IPS DF 6.9 (cell line): ENCODE measurements around the gene CAVIN2.

ENCODE experiments used
- DNase-seq: peaks from one replicate; pipeline ENCODE4 v3.0.0-alpha.2; 2013; ENCODE audit warnings: low read depth, low spot score
- H3K27ac ChIP-seq: one replicate; pipeline ENCODE4 v1.5.1; 2013; ENCODE audit warnings: low read length, control low read depth
- H3K27me3 ChIP-seq: 2 replicates; pipeline ENCODE4 v1.6.1; 2013; ENCODE audit warnings: mild to moderate bottlenecking, low read length; ENCODE audit not compliant: control insufficient read depth, insufficient read depth
- H3K36me3 ChIP-seq: 2 replicates; pipeline ENCODE4 v1.6.1; 2013; ENCODE audit warnings: low read length; ENCODE audit not compliant: control insufficient read depth, insufficient read depth
- H3K4me1 ChIP-seq: 2 replicates; pipeline ENCODE4 v1.6.1; 2013; ENCODE audit warnings: low read length; ENCODE audit not compliant: control insufficient read depth, insufficient read depth
- H3K4me3 ChIP-seq: 2 replicates; pipeline ENCODE4 v1.5.1; 2013; ENCODE audit warnings: mild to moderate bottlenecking, low read length
- H3K9me3 ChIP-seq: 2 replicates; pipeline ENCODE4 v1.6.1; 2013; ENCODE audit warnings: low read length, inconsistent platforms; ENCODE audit not compliant: control insufficient read depth, insufficient read depth
- WGBS: extraction: QIAGEN DNeasy Blood & Tissue Kit; methylation state at CpG from one replicate; pipeline ENCODE4 v1.1.7; 2013; ENCODE audit warnings: mixed read lengths, missing lambda C conversion rate; ENCODE audit not compliant: insufficient read length, insufficient coverage; 5-methylcytosine and 5-hydroxymethylcytosine counted together

Gene CAVIN2

GRCh38 chr2:191846515-191847476 lies at the start of gene CAVIN2:
Gene CAVIN2, minus strand, starts transcription at chr2:191847088. Its CDS starts 163 bp downstream, at chr2:191846925.
- Histone ChIP-seq H3K36me3 (no peaks in the 10 kb centered on the region), H3K4me1 (0 out of 2 replicates have a peak, but pooled peaks cover 2% of the 10 kb centered on the region), H3K27me3 (no peaks in the 10 kb centered on the region), H3K9me3 (no peaks in the 10 kb centered on the region), H3K4me3 (no peak within 1 kb of the TSS), H3K27ac (no peak within 1 kb of the TSS)
- DNase-seq, result no peak
- no CpG with 5 or more reads among the region's 31 CpGs for WGBS

GRCh38 chr2:191895743-191896142 lies 48.9 kb upstream of the CAVIN2 start:
- Histone ChIP-seq H3K4me1 (no peaks in the 10 kb centered on the region), H3K27ac (no peak overlapping the region), H3K27me3 (no peaks in the 10 kb centered on the region)

GRCh38 chr2:191895195-191895594 lies 48.3 kb upstream of the CAVIN2 start:
- Histone ChIP-seq H3K4me1 (no peaks in the 10 kb centered on the region), H3K27ac (no peak overlapping the region), H3K9me3 (no peaks in the 10 kb centered on the region), H3K27me3 (no peaks in the 10 kb centered on the region), H3K36me3 (no peaks in the 10 kb centered on the region), H3K4me3 (no peak overlapping the region)
- no CpG with 5 or more reads among the region's 4 CpGs for WGBS
- no peak for DNase-seq

More at GRCh38 chr2:191895743-191896142, 48.9 kb upstream of the CAVIN2 start:
- H3K4me3 ChIP-seq, result no peak overlapping the region
- DNase-seq, result no peak
- H3K9me3 ChIP-seq, result no peaks in the 10 kb centered on the region
- H3K36me3 ChIP-seq, result no peaks in the 10 kb centered on the region
- WGBS, result no CpG with 5 or more reads among the region's 2 CpGs

GRCh38 chr2:191894681-191895147 lies 47.8 kb upstream of the CAVIN2 start:
- H3K9me3 ChIP-seq, result no peaks in the 10 kb centered on the region
- no peak overlapping the region for H3K4me3 ChIP-seq
- DNase-seq, result no peak
- H3K27me3 ChIP-seq, result no peaks in the 10 kb centered on the region
- no peaks in the 10 kb centered on the region for H3K36me3 ChIP-seq
- no CpG with 5 or more reads among the region's 3 CpGs for WGBS
- no peaks in the 10 kb centered on the region for H3K4me1 ChIP-seq
- H3K27ac ChIP-seq, result no peak overlapping the region

GRCh38 chr2:191892391-191892790 lies 45.5 kb upstream of the CAVIN2 start:
- Histone ChIP-seq H3K27me3 (no peaks in the 10 kb centered on the region), H3K36me3 (no peaks in the 10 kb centered on the region), H3K27ac (no peak overlapping the region), H3K9me3 (no peaks in the 10 kb centered on the region), H3K4me1 (no peaks in the 10 kb centered on the region), H3K4me3 (no peak overlapping the region)
- no peak for DNase-seq
- WGBS, result no CpG with 5 or more reads among the region's 3 CpGs

GRCh38 chr2:191891656-191892055 lies 44.8 kb upstream of the CAVIN2 start:
- no peaks in the 10 kb centered on the region for H3K4me1 ChIP-seq
- H3K9me3 ChIP-seq, result no peaks in the 10 kb centered on the region
- no peak overlapping the region for H3K4me3 ChIP-seq
- no peaks in the 10 kb centered on the region for H3K27me3 ChIP-seq
- DNase-seq, result no peak
- H3K36me3 ChIP-seq, result no peaks in the 10 kb centered on the region
- no CpG with 5 or more reads among the region's 5 CpGs for WGBS
- no peak overlapping the region for H3K27ac ChIP-seq

GRCh38 chr2:191889931-191890330 lies 43.0 kb upstream of the CAVIN2 start:
- WGBS, result no CpG with 5 or more reads among the region's 2 CpGs
- DNase-seq, result no peak
- H3K36me3 ChIP-seq, result no peaks in the 10 kb centered on the region
- H3K4me3 ChIP-seq, result no peak overlapping the region
- no peaks in the 10 kb centered on the region for H3K4me1 ChIP-seq
- H3K27ac ChIP-seq, result no peak overlapping the region
- no peaks in the 10 kb centered on the region for H3K27me3 ChIP-seq
- H3K9me3 ChIP-seq, result no peaks in the 10 kb centered on the region

GRCh38 chr2:191888400-191889166 lies 41.7 kb upstream of the CAVIN2 start:
- Histone ChIP-seq H3K9me3 (no peaks in the 10 kb centered on the region), H3K4me3 (no peak overlapping the region), H3K4me1 (no peaks in the 10 kb centered on the region), H3K27ac (no peak overlapping the region), H3K27me3 (no peaks in the 10 kb centered on the region), H3K36me3 (no peaks in the 10 kb centered on the region)
- no CpG with 5 or more reads among the region's 3 CpGs for WGBS
- no peak for DNase-seq

- Histone ChIP-seq H3K27me3 (no peaks in the 10 kb centered on the region), H3K4me3 (no peak overlapping the region), H3K9me3 (no peaks in the 10 kb centered on the region), H3K4me1 (no peaks in the 10 kb centered on the region), H3K36me3 (no peaks in the 10 kb centered on the region), H3K27ac (no peak overlapping the region)
- WGBS, result no CpG with 5 or more reads among the region's 6 CpGs
- DNase-seq, result no peak
These were observed 38.8 kb upstream of the CAVIN2 start for GRCh38 chr2:191885650-191886049.

GRCh38 chr2:191885098-191885497 lies 38.2 kb upstream of the CAVIN2 start:
- no peak for DNase-seq
- no CpG with 5 or more reads among the region's 1 CpG for WGBS

More at GRCh38 chr2:191885098-191885497, 38.2 kb upstream of the CAVIN2 start:
- Histone ChIP-seq H3K4me1 (no peaks in the 10 kb centered on the region), H3K4me3 (no peak overlapping the region), H3K9me3 (no peaks in the 10 kb centered on the region), H3K36me3 (no peaks in the 10 kb centered on the region), H3K27me3 (no peaks in the 10 kb centered on the region), H3K27ac (no peak overlapping the region)
